Kidney epithelial cell (primary cell): ENCODE measurements around the gene SEZ6L. TPM values are rescaled to one million over a fixed set of nuclear protein-coding genes. Genes with fewer than 3 reads are reported as not detected.

Source experiments
- DNase-seq: peaks from one replicate; pipeline ENCODE4 v3.0.0-alpha.2; 2010; ENCODE audit warnings: low read depth
- H3K27me3 ChIP-seq: 2 replicates; pipeline ENCODE4 v1.6.0; 2011; ENCODE audit warnings: low read length; ENCODE audit not compliant: control insufficient read depth, insufficient read depth
- H3K36me3 ChIP-seq: 2 replicates; pipeline ENCODE4 v1.5.1; 2011; ENCODE audit warnings: low read length; ENCODE audit not compliant: control insufficient read depth, insufficient read depth
- H3K4me3 ChIP-seq: 2 replicates; pipeline ENCODE4 v1.5.1; 2011; ENCODE audit warnings: low read depth, mild to moderate bottlenecking, control low read depth, low read length
- total RNA-seq: library from RNA; depleted of rRNA; stranded (reverse); fragments of >200 nt; gene quantifications from 2 replicates; pipeline ENCODE4 v1.2.3, GENCODE V29; 2015
- TF ChIP-seq, protein P1 (sequence below): IDR thresholded peaks from 2 replicates; pipeline ENCODE4 v1.5.1; 2011; ENCODE audit warnings: mild to moderate bottlenecking, moderate library complexity, low read length, control low read depth, inconsistent platforms; ENCODE audit not compliant: insufficient read depth, poor library complexity, severe bottlenecking

The SEZ6L gene
- total RNA-seq, 1 donor from 2014 or later: not detected

- no peak overlapping the region for H3K4me3 ChIP-seq
- peak; percentile 4 for DNase-seq
- H3K36me3 ChIP-seq: no peaks in the 10 kb centered on the region
- TF ChIP-seq, protein P1, sequence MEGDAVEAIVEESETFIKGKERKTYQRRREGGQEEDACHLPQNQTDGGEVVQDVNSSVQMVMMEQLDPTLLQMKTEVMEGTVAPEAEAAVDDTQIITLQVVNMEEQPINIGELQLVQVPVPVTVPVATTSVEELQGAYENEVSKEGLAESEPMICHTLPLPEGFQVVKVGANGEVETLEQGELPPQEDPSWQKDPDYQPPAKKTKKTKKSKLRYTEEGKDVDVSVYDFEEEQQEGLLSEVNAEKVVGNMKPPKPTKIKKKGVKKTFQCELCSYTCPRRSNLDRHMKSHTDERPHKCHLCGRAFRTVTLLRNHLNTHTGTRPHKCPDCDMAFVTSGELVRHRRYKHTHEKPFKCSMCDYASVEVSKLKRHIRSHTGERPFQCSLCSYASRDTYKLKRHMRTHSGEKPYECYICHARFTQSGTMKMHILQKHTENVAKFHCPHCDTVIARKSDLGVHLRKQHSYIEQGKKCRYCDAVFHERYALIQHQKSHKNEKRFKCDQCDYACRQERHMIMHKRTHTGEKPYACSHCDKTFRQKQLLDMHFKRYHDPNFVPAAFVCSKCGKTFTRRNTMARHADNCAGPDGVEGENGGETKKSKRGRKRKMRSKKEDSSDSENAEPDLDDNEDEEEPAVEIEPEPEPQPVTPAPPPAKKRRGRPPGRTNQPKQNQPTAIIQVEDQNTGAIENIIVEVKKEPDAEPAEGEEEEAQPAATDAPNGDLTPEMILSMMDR: peak; percentile 88
- H3K27me3 ChIP-seq: peaks cover 5% of the 10 kb centered on the region
Observed at GRCh38 chr22:26367402-26368245, 198.4 kb downstream of the SEZ6L start.

- TF ChIP-seq, protein P1: no peak
- Histone ChIP-seq H3K36me3 (no peaks in the 10 kb centered on the region), H3K4me3 (no peak overlapping the region), H3K27me3 (peaks cover 18% of the 10 kb centered on the region)
- DNase-seq: no peak
Observed at GRCh38 chr22:26372890-26373289, 203.6 kb downstream of the SEZ6L start.

GRCh38 chr22:26374391-26375026 is 205.2 kb downstream of the SEZ6L start:
- TF ChIP-seq, protein P1: no peak
- Histone ChIP-seq H3K4me3 (no peak overlapping the region), H3K27me3 (peaks cover 23% of the 10 kb centered on the region), H3K36me3 (no peaks in the 10 kb centered on the region)
- DNase-seq: no peak

DNA sequence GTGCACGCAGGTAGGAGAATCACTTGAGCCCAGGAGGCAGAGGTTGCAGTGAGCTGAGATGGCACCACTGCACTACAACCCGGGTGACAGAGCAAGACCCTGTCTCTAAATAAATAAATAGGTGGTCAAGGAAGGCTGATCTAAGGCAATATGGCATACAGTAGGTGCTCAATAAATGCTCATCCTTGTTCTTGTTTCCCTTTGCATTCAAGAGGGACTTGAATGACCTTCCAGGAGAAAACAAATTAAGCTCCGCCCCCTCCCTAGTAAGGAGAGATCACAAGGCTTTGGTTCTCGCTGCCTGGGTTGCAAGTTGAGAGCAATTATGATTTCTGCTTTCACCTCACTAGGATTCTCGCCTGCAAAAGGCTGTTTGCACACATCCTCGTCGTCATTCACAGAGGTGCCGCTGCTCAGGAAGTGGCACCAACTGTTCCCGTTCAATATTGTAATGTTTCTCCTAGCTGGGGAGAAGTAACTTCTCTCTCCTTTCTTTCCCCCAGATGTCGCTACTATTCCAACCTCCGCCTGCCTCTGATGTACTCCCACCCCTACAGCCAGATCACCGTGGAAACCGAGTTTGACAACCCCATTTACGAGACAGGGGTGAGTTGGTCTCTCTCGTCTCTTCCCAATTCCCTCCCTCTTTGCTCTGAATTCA is 208.0 kb downstream of the SEZ6L start:
- TF ChIP-seq, protein P1: no peak
- Histone ChIP-seq H3K27me3 (peaks cover 21% of the 10 kb centered on the region), H3K36me3 (no peaks in the 10 kb centered on the region), H3K4me3 (no peak overlapping the region)
- DNase-seq: no peak

- H3K27me3 ChIP-seq: peaks cover 14% of the 10 kb centered on the region
Observed at GRCh38 chr22:26380072-26380830, 211.0 kb downstream of the SEZ6L start.

More at GRCh38 chr22:26380072-26380830, 211.0 kb downstream of the SEZ6L start:
- Histone ChIP-seq H3K36me3 (no peaks in the 10 kb centered on the region), H3K4me3 (no peak overlapping the region)
- no peak for DNase-seq
- TF ChIP-seq, protein P1: no peak
